ENCODE results near the gene CAPN12.
"Not testable (repeated sequence)": the region's sequence is repeated elsewhere in the genome, so short reads cannot be mapped to it uniquely, and the experiment has no call there.

The CAPN12 gene

GRCh38 chr19:38771569-38771968 lies 27.3 kb upstream of the CAPN12 start:
- DNase-seq (ENCODE audit: low read depth in 1 of 2, low spot score in 1 of 2): not testable (repeated sequence)

GRCh38 chr19:38770949-38771275 lies 26.6 kb upstream of the CAPN12 start:
- DNase-seq (ENCODE audit: low read depth in 1 of 2, low spot score in 1 of 2): not testable (repeated sequence)

- DNase-seq (ENCODE audit: low read depth in 1 of 2, low spot score in 1 of 2): not testable (repeated sequence)
These were observed 26.1 kb upstream of the CAPN12 start for GRCh38 chr19:38770228-38770948.

- peak; percentile 84 to 91 for DNase-seq (ENCODE audit: low read depth in 1 of 2, low spot score in 1 of 2)
These were observed 25.4 kb upstream of the CAPN12 start for GRCh38 chr19:38769635-38770211.

GRCh38 chr19:38766276-38767047 lies 22.2 kb upstream of the CAPN12 start:
- no peak for DNase-seq (ENCODE audit: low read depth in 1 of 2, low spot score in 1 of 2)

GRCh38 chr19:38765214-38765613 lies 20.9 kb upstream of the CAPN12 start:
- no peak for DNase-seq (ENCODE audit: low read depth in 1 of 2, low spot score in 1 of 2)

- no peak for DNase-seq (ENCODE audit: low read depth in 1 of 2, low spot score in 1 of 2)
These were observed 19.5 kb upstream of the CAPN12 start for GRCh38 chr19:38763795-38764220.

- not testable (repeated sequence) for DNase-seq (ENCODE audit: low read depth in 1 of 2, low spot score in 1 of 2)
These were observed 17.7 kb upstream of the CAPN12 start for GRCh38 chr19:38761884-38762389.

GRCh38 chr19:38760805-38761517 lies 16.7 kb upstream of the CAPN12 start:
- not testable (repeated sequence) for DNase-seq (ENCODE audit: low read depth in 1 of 2, low spot score in 1 of 2)

- no peak for DNase-seq (ENCODE audit: low read depth in 1 of 2, low spot score in 1 of 2)
These were observed 15.3 kb upstream of the CAPN12 start for GRCh38 chr19:38759590-38760003.

- not testable (repeated sequence) for DNase-seq (ENCODE audit: low read depth in 1 of 2, low spot score in 1 of 2)
These were observed 9.9 kb upstream of the CAPN12 start for GRCh38 chr19:38754196-38754595.

GRCh38 chr19:38753783-38754182 lies 9.5 kb upstream of the CAPN12 start:
- DNase-seq (ENCODE audit: low read depth in 1 of 2, low spot score in 1 of 2): not testable (repeated sequence)

- DNase-seq (ENCODE audit: low read depth in 1 of 2, low spot score in 1 of 2): no peak
These were observed 1.0 kb upstream of the CAPN12 start for GRCh38 chr19:38745316-38745715.

- no peak for DNase-seq (ENCODE audit: low read depth in 1 of 2, low spot score in 1 of 2)
These were observed 600 bp upstream of the CAPN12 start for GRCh38 chr19:38744874-38745273.

GRCh38 chr19:38743394-38744297 lies 628 bp downstream of the CAPN12 start:
- DNase-seq (ENCODE audit: low read depth in 1 of 2, low spot score in 1 of 2): no peak

- no peak for DNase-seq (ENCODE audit: low read depth in 1 of 2, low spot score in 1 of 2)
These were observed 1.4 kb downstream of the CAPN12 start for GRCh38 chr19:38742906-38743305.

- no peak for DNase-seq (ENCODE audit: low read depth in 1 of 2, low spot score in 1 of 2)
These were observed 2.0 kb downstream of the CAPN12 start for GRCh38 chr19:38742296-38742695.

- no peak for DNase-seq (ENCODE audit: low read depth in 1 of 2, low spot score in 1 of 2)
These were observed 2.6 kb downstream of the CAPN12 start for GRCh38 chr19:38741670-38742069.

- no peak for DNase-seq (ENCODE audit: low read depth in 1 of 2, low spot score in 1 of 2)
These were observed 3.3 kb downstream of the CAPN12 start for GRCh38 chr19:38740932-38741331.

- DNase-seq (ENCODE audit: low read depth in 1 of 2, low spot score in 1 of 2): no peak
These were observed 4.0 kb downstream of the CAPN12 start for GRCh38 chr19:38740257-38740592.
